T-helper 2 cell (primary cell): ENCODE measurements around the gene ACTRT2.

Experiments used
- DNase-seq, 5 experiments: peaks; one replicate each; pipeline versions ENCODE4 v3.0.0 to v3.0.0-alpha.2; 2012 to 2022

The ACTRT2 gene

GRCh38 chr1:3055051-3055450, 33.8 kb downstream of the ACTRT2 start:
- DNase-seq: no peak

GRCh38 chr1:3056641-3057040, 35.4 kb downstream of the ACTRT2 start:
- DNase-seq: no peak

GRCh38 chr1:3058263-3059030, 37.2 kb downstream of the ACTRT2 start:
- DNase-seq: no peak

- DNase-seq: no peak
Observed at GRCh38 chr1:3060127-3060526, 38.9 kb downstream of the ACTRT2 start.

- no peak for DNase-seq
Observed at GRCh38 chr1:3060601-3061551, 39.6 kb downstream of the ACTRT2 start.

- DNase-seq: no peak
Observed at GRCh38 chr1:3061566-3061965, 40.3 kb downstream of the ACTRT2 start.

- DNase-seq: no peak
Observed at GRCh38 chr1:3061981-3062615, 40.8 kb downstream of the ACTRT2 start.

GRCh38 chr1:3062616-3063378, 41.5 kb downstream of the ACTRT2 start:
- no peak for DNase-seq

- no peak for DNase-seq
Observed at GRCh38 chr1:3063379-3064295, 42.4 kb downstream of the ACTRT2 start.

GRCh38 chr1:3064296-3064850, 43.1 kb downstream of the ACTRT2 start:
- DNase-seq: no peak

- no peak for DNase-seq
Observed at GRCh38 chr1:3064901-3065300, 43.6 kb downstream of the ACTRT2 start.

- no peak for DNase-seq
Observed at GRCh38 chr1:3065396-3065795, 44.1 kb downstream of the ACTRT2 start.

GRCh38 chr1:3065797-3066196, 44.5 kb downstream of the ACTRT2 start:
- no peak for DNase-seq

- no peak for DNase-seq
Observed at GRCh38 chr1:3066250-3066711, 45.0 kb downstream of the ACTRT2 start.

- no peak for DNase-seq
Observed at GRCh38 chr1:3066826-3067225, 45.6 kb downstream of the ACTRT2 start.

- no peak for DNase-seq
Observed at GRCh38 chr1:3067301-3067670, 46.0 kb downstream of the ACTRT2 start.

GRCh38 chr1:3067671-3068563, 46.6 kb downstream of the ACTRT2 start:
- peak in 1 of 5 experiments; percentile 1 for DNase-seq

- peak in 2 of 5 experiments; percentile 2 to 21 for DNase-seq
Observed at GRCh38 chr1:3068564-3069431, 47.5 kb downstream of the ACTRT2 start, which contains the start of gene PRDM16. Gene PRDM16 (plus strand): TSS chr1:3069203. CDS start chr1:3069260, 57 bp downstream.
